HuH-7.5 (cell line): ENCODE data around the gene RUNX3.

Experiments used
- DNase-seq: peaks from one replicate; pipeline ENCODE4 v3.0.0; 2011; ENCODE audit warnings: low spot score

RUNX3 gene

DNA sequence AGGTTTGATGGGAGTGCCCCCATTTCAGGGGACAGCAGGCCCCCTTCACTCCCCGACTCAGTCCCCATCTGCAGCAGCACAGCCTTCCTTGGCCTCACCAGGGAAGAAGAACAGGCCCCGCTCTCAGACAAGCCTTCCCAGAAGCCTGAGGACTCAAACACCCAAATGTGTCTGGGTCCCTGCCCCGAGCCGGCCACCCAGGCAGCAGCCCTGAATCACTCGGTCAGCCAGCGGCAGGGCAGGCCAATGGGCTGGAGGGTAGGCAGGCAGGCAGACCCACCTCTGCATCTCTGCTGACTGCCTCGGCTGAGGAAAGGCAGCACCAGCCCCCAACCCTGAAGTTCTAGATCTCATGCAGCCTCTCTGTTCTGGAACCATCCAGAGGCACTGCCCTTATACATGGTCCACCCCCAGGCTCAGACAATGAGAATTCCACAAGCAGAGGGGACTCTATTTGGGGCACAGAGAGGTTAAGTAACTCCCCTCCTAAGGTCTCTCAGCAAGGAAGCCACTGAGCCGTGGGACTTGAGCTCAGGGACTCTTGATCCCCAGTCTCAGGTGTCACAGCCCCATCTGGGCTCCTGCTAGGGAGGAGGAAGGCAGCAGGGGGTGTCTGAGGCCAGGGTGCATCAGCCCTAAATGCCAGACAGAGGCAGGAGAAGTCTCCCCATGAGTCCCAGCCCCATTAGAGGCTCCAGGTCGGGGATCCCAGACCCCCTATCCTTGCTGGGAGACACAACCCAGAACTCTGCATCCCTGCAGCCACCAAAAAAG lies 33.2 kb upstream of the RUNX3 start:
- DNase-seq, result peak; percentile 5

GRCh38 chr1:24961961-24962861 lies 32.1 kb upstream of the RUNX3 start:
- peak; percentile 2 for DNase-seq

DNA sequence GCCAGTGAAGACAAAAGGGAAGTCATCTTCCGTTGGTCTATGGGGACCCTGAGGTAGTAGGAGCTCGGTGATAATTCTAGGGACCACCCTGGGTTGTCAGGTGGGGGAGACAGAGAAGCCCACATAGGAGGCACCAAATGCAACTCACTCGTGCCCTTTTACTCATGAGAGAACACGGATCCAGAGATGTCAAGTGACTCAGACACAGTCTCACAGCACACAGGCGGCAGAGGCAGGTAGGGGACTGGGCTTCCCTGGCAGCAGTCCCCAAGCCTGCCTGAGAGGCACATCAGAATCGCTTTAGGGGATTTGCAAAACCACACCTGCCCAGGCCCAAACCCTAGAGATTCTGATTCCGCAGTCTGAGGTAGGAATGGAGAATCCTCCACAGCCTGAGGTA lies 31.3 kb upstream of the RUNX3 start:
- no peak for DNase-seq

GRCh38 chr1:24960071-24960801 lies 30.2 kb upstream of the RUNX3 start:
- no peak for DNase-seq

DNA sequence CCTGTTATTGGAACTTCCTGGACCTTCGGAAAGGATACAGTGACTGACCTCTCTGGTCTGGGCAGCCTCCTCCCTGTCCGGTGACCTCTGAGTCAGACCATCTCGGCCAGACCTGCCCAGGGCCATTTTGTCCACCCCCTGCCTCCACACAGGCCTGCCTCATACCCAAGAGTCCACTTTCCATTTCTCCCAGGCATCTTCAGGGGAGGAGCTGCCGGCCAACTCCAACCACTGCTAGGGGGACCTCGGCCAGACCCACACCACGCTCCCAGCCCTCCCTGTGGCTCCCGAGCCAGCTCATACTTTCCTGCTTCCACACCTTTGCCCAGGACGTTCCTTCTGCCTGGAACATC lies 29.5 kb upstream of the RUNX3 start:
- no peak for DNase-seq

DNA sequence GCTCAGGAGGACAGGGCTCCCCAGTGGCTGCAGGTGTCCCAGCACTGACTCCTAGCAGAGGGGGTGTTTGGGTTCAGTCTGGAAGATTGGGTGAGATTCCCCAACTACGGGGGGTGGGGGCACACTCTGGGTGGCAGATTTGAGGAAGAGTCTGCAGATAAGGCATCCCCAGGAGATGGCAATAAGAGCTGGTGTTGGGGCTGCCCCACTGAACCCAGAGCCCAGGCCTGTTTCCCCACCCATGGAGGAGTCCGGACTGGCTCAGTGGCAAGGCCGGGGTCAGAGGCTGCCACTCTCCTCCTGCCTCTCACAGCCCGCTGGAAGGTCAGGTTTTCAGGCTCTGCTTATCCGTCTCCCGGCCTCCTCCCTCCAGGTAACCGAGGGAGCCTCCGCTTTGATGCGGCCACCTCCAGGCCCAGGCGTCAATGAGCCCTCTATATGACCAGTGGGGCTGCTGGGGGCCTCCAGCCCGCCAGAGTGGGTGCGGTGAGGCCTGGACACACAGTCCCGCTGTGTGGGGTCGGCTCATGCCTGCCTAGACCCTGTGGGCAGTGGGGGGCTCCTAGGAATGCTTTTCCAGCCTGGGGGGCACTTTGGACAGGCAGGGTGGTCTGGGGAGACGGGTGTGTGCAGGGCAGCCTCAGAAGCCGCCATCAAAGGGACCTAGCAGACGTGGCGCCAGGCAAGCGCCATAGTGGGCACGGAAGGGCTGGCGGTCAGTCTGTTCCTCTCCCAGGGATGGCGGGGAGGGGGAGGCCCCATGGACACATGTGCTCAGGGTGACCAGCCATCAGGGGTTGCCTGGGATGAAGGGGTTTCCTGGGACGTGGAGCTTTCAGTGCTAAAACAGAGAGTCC lies 28.9 kb upstream of the RUNX3 start:
- no peak for DNase-seq

DNA sequence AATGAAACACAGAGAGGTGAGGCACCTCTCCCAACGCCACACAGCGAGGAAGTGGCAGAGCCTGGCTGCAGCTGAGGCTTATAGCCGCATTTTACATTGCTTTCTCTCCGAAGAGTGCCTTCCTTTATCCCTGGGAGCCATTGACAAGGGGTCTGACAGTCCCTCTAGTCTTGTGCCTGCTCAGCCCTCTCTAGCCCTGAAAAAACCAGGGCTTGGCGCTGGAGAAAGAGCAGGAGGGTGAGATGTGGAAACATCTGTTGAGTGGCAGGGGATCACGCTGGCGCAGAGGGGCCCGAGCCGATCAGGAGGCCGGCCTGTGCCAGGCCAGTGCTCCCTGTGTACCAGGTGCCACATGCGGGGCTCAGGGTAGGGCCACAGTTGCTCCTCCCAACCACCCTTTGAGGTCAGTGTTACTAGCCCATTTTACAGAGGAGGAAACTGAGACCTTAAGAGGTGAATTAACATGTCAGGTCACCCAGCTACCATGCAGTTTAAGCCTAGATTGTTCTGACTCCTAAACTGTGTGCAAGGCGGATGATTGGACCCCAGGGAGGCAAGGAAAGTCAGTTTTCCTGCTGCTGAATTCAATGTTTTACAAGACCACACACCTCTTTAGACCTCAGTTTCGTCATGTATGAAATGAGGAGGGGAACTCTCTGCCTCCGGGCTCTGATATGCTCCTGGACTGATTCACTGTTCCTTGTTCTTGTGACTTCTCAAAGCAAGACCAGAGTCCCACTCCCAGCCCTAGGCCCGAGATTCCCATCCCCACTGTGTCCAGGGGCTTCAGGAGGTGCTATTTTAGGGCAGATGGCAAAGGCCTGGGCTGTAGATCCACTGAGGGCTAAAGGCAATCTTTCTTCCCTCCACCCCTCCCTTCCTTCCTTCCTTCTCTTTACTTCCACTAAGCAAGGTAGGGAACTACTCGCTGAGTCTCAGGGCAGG lies 28.0 kb upstream of the RUNX3 start:
- no peak for DNase-seq

DNA sequence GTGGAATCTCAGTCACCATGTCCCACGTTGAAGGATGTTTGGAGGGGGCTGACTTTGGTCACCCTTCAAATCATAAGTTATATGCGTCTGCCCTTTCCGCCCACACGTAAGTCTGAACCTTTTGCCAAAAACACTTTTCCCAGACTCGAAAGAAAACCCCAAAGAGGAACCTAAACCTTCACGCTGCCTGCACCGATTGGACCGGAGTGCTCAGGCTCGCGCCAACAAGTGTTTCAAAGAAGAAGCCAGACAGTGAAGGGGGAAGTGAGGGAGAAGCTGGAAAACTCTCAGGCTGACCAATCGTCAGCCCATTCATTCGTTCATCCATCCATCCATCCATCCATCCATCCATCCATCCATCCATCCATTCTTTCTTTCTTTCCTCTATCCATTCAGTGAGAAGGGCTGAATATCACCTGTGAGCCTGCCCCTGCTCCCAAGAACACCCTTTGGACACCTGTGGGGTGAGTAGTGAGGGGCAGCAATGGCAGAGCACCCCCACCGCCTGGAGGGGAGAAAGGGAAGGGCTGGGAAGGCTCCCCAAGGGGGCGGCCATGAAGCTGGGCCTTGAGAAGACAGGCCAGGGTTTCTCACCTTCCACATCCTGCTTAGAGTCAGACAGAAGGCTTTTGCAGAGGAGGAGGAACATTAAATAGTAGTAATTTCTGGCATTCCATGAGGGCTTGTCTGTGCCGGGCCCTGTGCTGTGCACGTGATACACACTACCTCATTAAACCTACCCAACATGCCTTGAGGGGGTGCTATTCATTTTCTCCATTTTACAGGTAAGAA lies 27.1 kb upstream of the RUNX3 start:
- DNase-seq, result no peak

- no peak for DNase-seq
These were observed 25.8 kb upstream of the RUNX3 start for GRCh38 chr1:24955779-24956365.

GRCh38 chr1:24955161-24955560 lies 25.1 kb upstream of the RUNX3 start:
- DNase-seq, result no peak

DNA sequence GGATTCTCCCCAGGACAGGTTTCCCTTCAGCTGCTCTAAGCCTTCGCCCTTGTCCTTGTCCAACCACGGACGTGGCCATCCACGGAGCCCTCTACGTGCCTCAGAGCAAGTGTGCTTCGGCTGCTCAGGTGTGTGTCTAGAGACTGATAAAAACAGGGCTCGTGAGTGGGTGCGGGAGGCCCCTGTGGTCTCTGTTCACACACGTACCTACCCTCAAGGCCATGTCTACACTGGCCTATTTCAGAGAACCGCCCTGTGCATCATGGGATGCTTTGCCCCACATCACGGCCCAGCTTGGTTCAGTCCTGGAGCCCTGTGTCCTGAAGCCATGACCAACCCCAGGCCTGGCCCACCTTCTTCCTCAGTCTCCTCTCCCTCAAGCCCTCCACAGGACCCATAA lies 24.6 kb upstream of the RUNX3 start:
- DNase-seq, result no peak

- DNase-seq, result no peak
These were observed 23.9 kb upstream of the RUNX3 start for GRCh38 chr1:24954022-24954421.

- DNase-seq, result no peak
These were observed 22.4 kb upstream of the RUNX3 start for GRCh38 chr1:24952413-24952841.

DNA sequence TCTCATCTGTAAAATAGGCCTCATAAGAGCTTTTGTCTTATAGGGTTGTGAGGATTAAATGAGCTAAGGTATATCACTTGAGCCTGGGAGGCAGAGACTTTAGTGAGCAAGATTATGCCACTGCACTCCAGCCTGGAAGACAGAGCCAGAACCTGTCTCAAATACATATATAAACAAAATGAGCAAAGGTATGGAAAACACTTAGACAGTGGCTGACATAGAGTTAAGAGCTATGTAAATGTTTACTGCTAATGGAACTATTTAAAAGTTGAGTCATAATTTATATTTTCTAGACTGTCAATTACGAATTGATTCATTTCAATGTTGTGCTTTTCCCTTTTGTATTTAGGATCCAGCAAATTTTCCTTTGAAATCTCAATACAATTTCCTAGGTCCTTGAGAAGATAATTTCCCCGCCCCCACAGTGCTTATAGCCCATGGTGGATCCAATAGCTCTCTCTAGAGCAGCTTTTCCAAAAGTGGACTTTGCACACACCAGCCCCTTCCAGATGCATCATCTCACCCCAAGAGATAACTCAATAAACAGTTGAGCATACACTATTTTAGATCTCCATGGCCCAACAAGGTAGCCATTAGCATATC lies 21.8 kb upstream of the RUNX3 start:
- no peak for DNase-seq

- DNase-seq, result no peak
These were observed 21.3 kb upstream of the RUNX3 start for GRCh38 chr1:24951337-24951736.

- DNase-seq, result no peak
These were observed 19.3 kb upstream of the RUNX3 start for GRCh38 chr1:24949331-24949881.

- DNase-seq, result no peak
These were observed 18.2 kb upstream of the RUNX3 start for GRCh38 chr1:24948079-24948827.
